Measurements from ENCODE around the gene ADAMTS17. TPM values are rescaled to one million over a fixed set of nuclear protein-coding genes. Genes with fewer than 3 reads are reported as not detected.

Gene ADAMTS17
- total and polyA plus RNA-seq, 9 of the 15 experiments (the other 6 are each of a cell fraction or from before 2014, with no cell fraction given) = 0.01 to 0.14 (median 0.07) TPM; not detected in 6

GRCh38 chr15:100373120-100373896, 31.5 kb upstream of the ADAMTS17 start:
- WGBS (ENCODE audit: insufficient coverage, low coverage, missing lambda C conversion rate) = 2% methylated on average over 44 of the region's 82 CpGs
- TF ChIP-seq CEBPG (CRISPR knock-in tag; IDR thresholded peaks at IDR 0.05) (no peak), CEBPG (tag; conservative IDR thresholded peaks at IDR 0.05 in 1 of 2, IDR thresholded peaks at IDR 0.05 in 1 of 2) (no peak), ZNF699 (CRISPR knock-in tag; IDR thresholded peaks at IDR 0.05; ENCODE audit: insufficient replicate concordance) (no peak), RFX1 (IDR thresholded peaks at IDR 0.05) (no peak), PRDM10 (IDR thresholded peaks at IDR 0.05; ENCODE audit: partially characterized antibody) (no peak), TCF3 (CRISPR knock-in tag; IDR thresholded peaks at IDR 0.05) (no peak), RBFOX2 (IDR thresholded peaks at IDR 0.05; ENCODE audit: low read depth, low read length) (no peak), GMEB1 (CRISPR knock-in tag; IDR thresholded peaks at IDR 0.05) (no peak), MTA1 (IDR thresholded peaks at IDR 0.05; ENCODE audit: borderline replicate concordance) (no peak), BCLAF1 (IDR thresholded peaks at IDR 0.05; ENCODE audit: borderline replicate concordance in 1 of 2, control insufficient read depth in 1 of 2, low read depth in 2 of 2, low read length in 1 of 2) (no peak), ZBTB2 (IDR thresholded peaks at IDR 0.05) (no peak)

More at GRCh38 chr15:100373120-100373896, 31.5 kb upstream of the ADAMTS17 start:
- POLR2A ChIA-PET = no interaction called here
- no peak overlapping the region for H3K4me3 ChIP-seq
- no TSS peak for BruUV-seq (replicated peaks)
- no peaks in the 10 kb centered on the region for H3K4me1 ChIP-seq (replicated peaks in 1 of 2; ENCODE audit: control insufficient read depth in 2 of 2, insufficient read depth in 2 of 2, low read length in 2 of 2)
- H3K9ac ChIP-seq (ENCODE audit: insufficient read depth in 1 of 2, low read depth in 2 of 2, low read length in 2 of 2) = no peak overlapping the region
- in situ Hi-C loops (cut with MboI) = no loop called here
- no peaks in the 10 kb centered on the region for H4K20me1 ChIP-seq (replicated peaks; ENCODE audit: control insufficient read depth, insufficient read depth, low read length)
- intact Hi-C loops (cut with micrococcal nuclease) = no loop called here
- no peak overlapping the region for H3K27ac ChIP-seq (ENCODE audit: extremely low read depth, low read depth, low read length)
- H3K9me1 ChIP-seq (ENCODE audit: control insufficient read depth, insufficient read depth, low read length) = no peaks in the 10 kb centered on the region
- H3K27me3 ChIP-seq (ENCODE audit: control insufficient read depth in 2 of 2, insufficient read depth in 2 of 2, low read length in 2 of 2) = peaks cover 2 to 8% of the 10 kb centered on the region in 2 experiments; a peak in 2 of 5 replicates
- ATAC-seq (no peak), FAIRE-seq (no peak), DNase-seq (ENCODE audit: extremely low read depth in 1 of 4, low spot score in 3 of 4) (no peak)
- H3K36me3 ChIP-seq (ENCODE audit: control insufficient read depth, insufficient read depth, low read length) = no peaks in the 10 kb centered on the region
- no peaks in the 10 kb centered on the region for H3K79me2 ChIP-seq (ENCODE audit: control insufficient read depth, insufficient read depth, low read length)
- CTCF ChIA-PET (ENCODE audit: low intra/inter-chr PET ratio) = no interaction called here
- no peak overlapping the region for H2AFZ ChIP-seq (ENCODE audit: low read depth, low read length)
- H3K4me2 ChIP-seq (ENCODE audit: insufficient read depth, low read length) = no peak overlapping the region
- H3K9me3 ChIP-seq (replicated peaks; ENCODE audit: control insufficient read depth, insufficient read depth, low read depth, low read length) = no peaks in the 10 kb centered on the region
